SK-N-SH treated with all-trans-retinoic acid at 6 μM for 48 hours (cell line): ENCODE data around the gene CAPN8.

ENCODE experiments used
- CSDC2 ChIP-seq: fragments of 250-450 bp; sonication (Bioruptor Pico); IDR thresholded peaks from 2 replicates; pipeline ENCODE4 v1.5.0; 2020; ENCODE audit warnings: mild to moderate bottlenecking, moderate library complexity
- RARB ChIP-seq: fragments of 250-450 bp; sonication (Bioruptor Pico); IDR thresholded peaks from 2 replicates; pipeline ENCODE4 v1.8.0; 2021; ENCODE audit warnings: mild to moderate bottlenecking, moderate library complexity

GRCh38 chr1:223711173-223711572 is 45.7 kb upstream of the CAPN8 start:
- no peak for TF ChIP-seq RARB (CRISPR knock-in tag)
- no peak for TF ChIP-seq CSDC2 (CRISPR knock-in tag)
